ENCODE data around the gene EFS. TPM values are rescaled to one million over a fixed set of nuclear protein-coding genes. Genes with fewer than 3 reads are reported as not detected.
"Not testable (repeated sequence)": the region's sequence is repeated elsewhere in the genome, so short reads cannot be mapped to it uniquely, and the experiment has no call there.

EFS gene
- total and polyA plus RNA-seq, 2 donors (not counting 1 experiment from before 2014, with no cell fraction given): not detected

DNA sequence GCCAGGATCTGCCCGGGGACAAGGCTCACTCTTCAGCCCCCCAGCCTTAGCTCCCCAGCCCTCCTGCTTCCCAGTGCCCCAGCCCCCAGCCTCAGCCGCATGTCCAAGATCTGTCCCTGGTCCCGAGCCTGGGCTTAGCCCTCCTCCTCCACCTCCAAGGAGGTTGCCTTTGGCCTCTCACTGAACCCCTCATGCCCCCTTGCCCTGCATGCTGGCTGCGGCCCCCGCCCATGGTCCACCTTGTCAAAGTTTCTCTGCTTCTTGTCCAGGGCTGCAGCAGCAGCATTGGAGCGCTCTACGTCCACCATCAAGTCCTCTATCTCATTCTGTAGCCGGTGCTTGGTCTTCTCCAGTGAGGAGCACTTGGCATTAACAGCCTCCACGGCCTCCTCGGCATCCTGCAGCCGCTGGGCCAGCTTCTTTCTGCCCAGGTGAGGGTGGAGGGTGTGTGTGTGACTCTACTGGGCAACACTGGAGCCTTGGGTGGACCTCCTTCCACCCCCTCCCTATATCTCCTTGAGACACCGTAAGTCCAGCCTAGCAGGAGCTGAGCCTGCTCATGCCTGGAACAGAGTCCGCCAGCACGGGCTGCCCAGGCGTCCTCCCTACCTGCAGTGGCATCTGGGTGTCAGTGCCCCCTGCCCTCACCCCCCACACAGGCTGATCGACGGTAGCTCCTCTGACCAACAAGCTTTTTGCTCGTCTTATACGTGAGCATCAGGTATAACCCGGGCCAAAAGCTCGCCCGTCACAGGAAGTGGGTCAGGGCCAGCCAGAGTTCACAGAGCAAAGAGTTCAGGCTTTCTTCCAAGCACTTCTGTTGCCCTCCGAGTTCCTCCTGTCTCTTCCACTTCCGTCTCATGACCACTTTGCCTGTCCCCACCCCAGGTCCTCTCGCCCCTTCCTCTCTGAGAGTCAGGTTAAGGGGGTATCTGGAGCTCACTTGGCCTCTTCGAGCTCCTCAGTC, 23.2 kb upstream of the EFS start:
- 82% methylated on average over 18 of the region's 26 CpGs for WGBS (ENCODE audit: insufficient coverage)
- H3K4me3 Mint-ChIP-seq: no peak overlapping the region
- no peak overlapping the region for H3K4me2 ChIP-seq (replicated peaks; ENCODE audit: low read depth, low read length, poor library complexity, severe bottlenecking)
- H4K20me1 ChIP-seq (ENCODE audit: control insufficient read depth, insufficient read depth, low read length, poor library complexity, severe bottlenecking): no peaks in the 10 kb centered on the region
- ChIA-PET CTCF (interaction anchor here (2.6 kb wide), 1 partner anchor 9 kb away, joined by 13 read pairs; no protein-coding TSS in a partner anchor), POLR2A (no interaction called here)
- H3K4me1 ChIP-seq (ENCODE audit: control insufficient read depth in 2 of 2, insufficient read depth in 2 of 2, low read length in 2 of 2): no peaks in the 10 kb centered on the region
- no peak for DNase-seq
- H3K27ac ChIP-seq (ENCODE audit: low read length in 2 of 2): no peak overlapping the region
- no peak overlapping the region for H2AFZ ChIP-seq (ENCODE audit: insufficient read depth, low read depth, low read length, poor library complexity, severe bottlenecking)
- no peak overlapping the region for H3K27ac Mint-ChIP-seq
- ATAC-seq (ENCODE audit: low read depth): no peak
- no peaks in the 10 kb centered on the region for H3K36me3 ChIP-seq (replicated peaks in 1 of 2; ENCODE audit: control extremely low read depth in 1 of 2, control insufficient read depth in 1 of 2, extremely low read depth in 1 of 2, insufficient read depth in 2 of 2, low read length in 1 of 2)
- no peaks in the 10 kb centered on the region for H3K9me3 ChIP-seq (ENCODE audit: control extremely low read depth in 1 of 3, control insufficient read depth in 2 of 3, insufficient read depth in 1 of 3, low read length in 2 of 3)
- H3K27me3 Mint-ChIP-seq: peaks cover 27% of the 10 kb centered on the region
- TF ChIP-seq, protein P1, sequence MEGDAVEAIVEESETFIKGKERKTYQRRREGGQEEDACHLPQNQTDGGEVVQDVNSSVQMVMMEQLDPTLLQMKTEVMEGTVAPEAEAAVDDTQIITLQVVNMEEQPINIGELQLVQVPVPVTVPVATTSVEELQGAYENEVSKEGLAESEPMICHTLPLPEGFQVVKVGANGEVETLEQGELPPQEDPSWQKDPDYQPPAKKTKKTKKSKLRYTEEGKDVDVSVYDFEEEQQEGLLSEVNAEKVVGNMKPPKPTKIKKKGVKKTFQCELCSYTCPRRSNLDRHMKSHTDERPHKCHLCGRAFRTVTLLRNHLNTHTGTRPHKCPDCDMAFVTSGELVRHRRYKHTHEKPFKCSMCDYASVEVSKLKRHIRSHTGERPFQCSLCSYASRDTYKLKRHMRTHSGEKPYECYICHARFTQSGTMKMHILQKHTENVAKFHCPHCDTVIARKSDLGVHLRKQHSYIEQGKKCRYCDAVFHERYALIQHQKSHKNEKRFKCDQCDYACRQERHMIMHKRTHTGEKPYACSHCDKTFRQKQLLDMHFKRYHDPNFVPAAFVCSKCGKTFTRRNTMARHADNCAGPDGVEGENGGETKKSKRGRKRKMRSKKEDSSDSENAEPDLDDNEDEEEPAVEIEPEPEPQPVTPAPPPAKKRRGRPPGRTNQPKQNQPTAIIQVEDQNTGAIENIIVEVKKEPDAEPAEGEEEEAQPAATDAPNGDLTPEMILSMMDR (IDR thresholded peaks at IDR 0.05): no peak
- no peak for TF ChIP-seq EZH2 (IDR thresholded peaks at IDR 0.05; ENCODE audit: borderline replicate concordance, insufficient read depth, low read depth, low read length, poor library complexity, severe bottlenecking)
- H3K27me3 ChIP-seq (replicated peaks in 1 of 4; ENCODE audit: control extremely low read depth in 1 of 4, control insufficient read depth in 3 of 4, insufficient read depth in 4 of 4, low read length in 3 of 4): peaks cover 0 to 12% (median 0%) of the 10 kb centered on the region in 4 experiments
- H3K79me2 ChIP-seq (ENCODE audit: control insufficient read depth, insufficient read depth, low read length): no peaks in the 10 kb centered on the region
- H3K9me3 Mint-ChIP-seq (ENCODE audit: insufficient read depth): no peaks in the 10 kb centered on the region
- H3K4me1 Mint-ChIP-seq: no peaks in the 10 kb centered on the region
- intact Hi-C loops (cut with micrococcal nuclease): no loop called here
- H3K4me3 ChIP-seq (ENCODE audit: control extremely low read depth in 1 of 5, extremely low read depth in 1 of 5, insufficient read depth in 1 of 5, low read depth in 2 of 5, low read length in 4 of 5): no peak overlapping the region
- H3K9ac ChIP-seq (ENCODE audit: low read length): no peak overlapping the region

DNA sequence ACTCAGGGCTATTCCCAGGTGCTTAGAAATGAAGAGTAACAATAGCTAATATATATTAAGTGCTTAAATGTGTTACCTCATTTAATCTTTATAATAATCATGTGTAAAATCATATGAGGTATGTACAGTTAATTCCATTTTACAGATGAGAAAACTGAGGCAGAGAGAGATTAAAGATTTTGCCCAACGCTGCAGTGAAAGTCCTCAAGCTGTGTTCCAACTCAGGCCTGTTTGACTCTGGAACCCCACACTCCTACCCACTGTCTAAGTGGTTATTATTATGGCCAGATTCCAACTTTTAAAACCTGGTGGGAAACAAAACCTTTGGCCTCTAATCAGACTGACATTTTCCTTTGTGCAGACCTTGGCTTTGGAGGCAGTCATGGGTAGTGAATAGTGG, 22.0 kb upstream of the EFS start:
- CTCF ChIA-PET: no interaction called here
- intact Hi-C loops (cut with micrococcal nuclease): no loop called here
- no peaks in the 10 kb centered on the region for H3K79me2 ChIP-seq (ENCODE audit: control insufficient read depth, insufficient read depth, low read length)
- no peak overlapping the region for H3K4me3 ChIP-seq (ENCODE audit: control extremely low read depth in 1 of 5, extremely low read depth in 1 of 5, insufficient read depth in 1 of 5, low read depth in 2 of 5, low read length in 4 of 5)
- H3K9me3 Mint-ChIP-seq (ENCODE audit: insufficient read depth): no peaks in the 10 kb centered on the region
- H3K36me3 ChIP-seq (replicated peaks in 1 of 2; ENCODE audit: control extremely low read depth in 1 of 2, control insufficient read depth in 1 of 2, extremely low read depth in 1 of 2, insufficient read depth in 2 of 2, low read length in 1 of 2): no peaks in the 10 kb centered on the region
- ATAC-seq (ENCODE audit: low read depth): no peak
- POLR2A ChIA-PET: no interaction called here
- H3K9ac ChIP-seq (ENCODE audit: low read length): no peak overlapping the region
- no peak overlapping the region for H3K27ac Mint-ChIP-seq
- no peak overlapping the region for H2AFZ ChIP-seq (ENCODE audit: insufficient read depth, low read depth, low read length, poor library complexity, severe bottlenecking)
- WGBS (ENCODE audit: insufficient coverage): no CpG with 5 or more reads among the region's 1 CpG
- H4K20me1 ChIP-seq (ENCODE audit: control insufficient read depth, insufficient read depth, low read length, poor library complexity, severe bottlenecking): no peaks in the 10 kb centered on the region
- H3K4me3 Mint-ChIP-seq: no peak overlapping the region
- H3K4me1 ChIP-seq (ENCODE audit: control insufficient read depth in 2 of 2, insufficient read depth in 2 of 2, low read length in 2 of 2): no peaks in the 10 kb centered on the region
- no peaks in the 10 kb centered on the region for H3K9me3 ChIP-seq (ENCODE audit: control extremely low read depth in 1 of 3, control insufficient read depth in 2 of 3, insufficient read depth in 1 of 3, low read length in 2 of 3)
- no peak for TF ChIP-seq EZH2 (IDR thresholded peaks at IDR 0.05; ENCODE audit: borderline replicate concordance, insufficient read depth, low read depth, low read length, poor library complexity, severe bottlenecking)
- TF ChIP-seq, protein P1 (IDR thresholded peaks at IDR 0.05): no peak
- no peaks in the 10 kb centered on the region for H3K4me1 Mint-ChIP-seq
- no peak overlapping the region for H3K4me2 ChIP-seq (replicated peaks; ENCODE audit: low read depth, low read length, poor library complexity, severe bottlenecking)
- peaks cover 31% of the 10 kb centered on the region for H3K27me3 Mint-ChIP-seq
- H3K27me3 ChIP-seq (replicated peaks in 1 of 4; ENCODE audit: control extremely low read depth in 1 of 4, control insufficient read depth in 3 of 4, insufficient read depth in 4 of 4, low read length in 3 of 4): peaks cover 0 to 16% (median 0%) of the 10 kb centered on the region in 4 experiments
- no peak for DNase-seq
- no peak overlapping the region for H3K27ac ChIP-seq (ENCODE audit: low read length in 2 of 2)

DNA sequence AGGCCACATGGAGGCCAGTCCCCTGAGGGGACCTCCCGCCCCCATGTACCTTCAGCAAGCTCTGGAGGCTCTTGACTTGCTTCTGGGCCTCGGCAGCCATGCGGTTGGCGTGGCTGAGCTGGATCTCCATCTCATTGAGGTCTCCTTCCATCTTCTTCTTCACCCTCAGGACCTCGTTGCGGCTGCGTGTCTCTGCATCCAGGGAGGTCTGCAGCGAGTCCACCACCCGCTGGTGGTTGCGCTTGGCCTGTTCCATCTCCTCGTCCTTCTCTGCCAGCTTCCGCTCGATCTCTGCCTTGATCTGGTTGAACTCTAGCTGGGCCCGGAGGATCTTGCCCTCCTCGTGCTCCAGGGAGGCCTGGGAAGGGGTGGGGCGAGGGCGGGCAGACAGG, 21.3 kb upstream of the EFS start:
- H3K27ac ChIP-seq (ENCODE audit: low read length in 2 of 2); H3K9me3 ChIP-seq (ENCODE audit: control extremely low read depth in 1 of 3, control insufficient read depth in 2 of 3, insufficient read depth in 1 of 3, low read length in 2 of 3); DNase-seq; H2AFZ ChIP-seq (ENCODE audit: insufficient read depth, low read depth, low read length, poor library complexity, severe bottlenecking); H3K4me3 Mint-ChIP-seq; CTCF ChIA-PET; H3K36me3 ChIP-seq (replicated peaks in 1 of 2; ENCODE audit: control extremely low read depth in 1 of 2, control insufficient read depth in 1 of 2, extremely low read depth in 1 of 2, insufficient read depth in 2 of 2, low read length in 1 of 2); H3K9ac ChIP-seq (ENCODE audit: low read length); H3K4me1 Mint-ChIP-seq; H3K9me3 Mint-ChIP-seq (ENCODE audit: insufficient read depth); H3K4me2 ChIP-seq (replicated peaks; ENCODE audit: low read depth, low read length, poor library complexity, severe bottlenecking); POLR2A ChIA-PET; H3K4me1 ChIP-seq (ENCODE audit: control insufficient read depth in 2 of 2, insufficient read depth in 2 of 2, low read length in 2 of 2); H3K4me3 ChIP-seq (ENCODE audit: control extremely low read depth in 1 of 5, extremely low read depth in 1 of 5, insufficient read depth in 1 of 5, low read depth in 2 of 5, low read length in 4 of 5); intact Hi-C loops (cut with micrococcal nuclease); ATAC-seq (ENCODE audit: low read depth); H3K27ac Mint-ChIP-seq; H3K79me2 ChIP-seq (ENCODE audit: control insufficient read depth, insufficient read depth, low read length); H4K20me1 ChIP-seq (ENCODE audit: control insufficient read depth, insufficient read depth, low read length, poor library complexity, severe bottlenecking): not testable (repeated sequence)
- 79% methylated on average over 11 of the region's 17 CpGs for WGBS (ENCODE audit: insufficient coverage)
- peaks cover 0 to 15% (median 0%) of the 10 kb centered on the region in 4 experiments for H3K27me3 ChIP-seq (replicated peaks in 1 of 4; ENCODE audit: control extremely low read depth in 1 of 4, control insufficient read depth in 3 of 4, insufficient read depth in 4 of 4, low read length in 3 of 4)
- H3K27me3 Mint-ChIP-seq: peaks cover 35% of the 10 kb centered on the region

All from B cell (primary cell).